HCT116 (cell line): ENCODE results near the gene MEOX1. TPM values are rescaled to one million over a fixed set of nuclear protein-coding genes. Genes with fewer than 3 reads are reported as not detected.

Experiments
- ATAC-seq: fragments of 200-7000 bp; cut with Tn5 transposase; 2 replicates; pipeline ENCODE4 v1.9.1; 2020; ENCODE audit warnings: mild to moderate bottlenecking, moderate library complexity
- BruUV-seq: library from RNA; stranded (reverse); fragments of 400-500 nt; replicated peaks from 2 replicates; lab custom pipeline; 2021; lab: Mats Ljungman, UMichigan
- CTCF ChIA-PET: fragments of 300-600 bp; sonication (Branson Sonifier 250); formaldehyde crosslinking; loops from one replicate; lab custom pipeline; 2021; ENCODE audit warnings: antibody characterized with exemption; lab: Charles Lee
- POLR2A ChIA-PET: fragments of 300-600, 350-600 bp; sonication (Branson Sonifier 250); formaldehyde crosslinking; loops from one replicate; lab custom pipeline; 2021; ENCODE audit warnings: antibody characterized with exemption; lab: Charles Lee
- RAD21 ChIA-PET, 2 experiments: fragments of 300-600 bp; sonication (Branson Sonifier 250); formaldehyde crosslinking; loops; one replicate each; lab custom pipeline; 2023; ENCODE audit warnings: low total read pairs in 2 of 2; ENCODE audit not compliant: uncharacterized antibody in 2 of 2, unreplicated experiment in 2 of 2, low non-redundant PET in 1 of 2; lab: Charles Lee
- DNase-seq: peaks from one replicate; pipeline ENCODE4 v3.0.0-alpha.2; 2010; ENCODE audit warnings: low read depth, low spot score
- H2AFZ ChIP-seq: fragments of 200-600 bp; shearing (Covaris generic), sonication (generic); 2 replicates; pipeline ENCODE4 v1.6.1; 2017; ENCODE audit warnings: low read depth, mixed run types, mixed read lengths, antibody characterized with exemption, low read length; ENCODE audit not compliant: poor library complexity, severe bottlenecking
- H3K27ac ChIP-seq: 2 replicates; pipeline ENCODE4 v1.5.1; 2012; ENCODE audit warnings: low read depth, low read length
- H3K27me3 ChIP-seq: fragments of 200-600 bp; sonication (generic); 2 replicates; pipeline ENCODE4 v1.6.1; 2016; ENCODE audit warnings: mixed run types, low read length, mixed read lengths; ENCODE audit not compliant: insufficient read depth
- H3K36me3 ChIP-seq, 2 experiments: fragments of 200-500 bp in 1 of 2; fragments of 200-600 bp in 1 of 2; sonication (Bioruptor generic) in 1 of 2; sonication (generic) in 1 of 2; 2 replicates each; pipeline versions ENCODE4 v1.5.1 to v1.6.1; 2014 to 2016; ENCODE audit warnings: low read length in 2 of 2, inconsistent platforms in 1 of 2, mixed read lengths in 1 of 2, mixed run types in 1 of 2; ENCODE audit not compliant: insufficient read depth in 2 of 2, control insufficient read depth in 1 of 2
- H3K4me1 ChIP-seq, 2 experiments: fragments of 200-600 bp in 1 of 2; sonication (generic) in 1 of 2; 2 replicates each; pipeline versions ENCODE4 v1.5.1 to v1.6.1; 2012 to 2017; ENCODE audit warnings: low read length in 2 of 2, inconsistent platforms in 1 of 2, mild to moderate bottlenecking in 1 of 2, mixed read lengths in 1 of 2, mixed run types in 1 of 2, moderate library complexity in 1 of 2; ENCODE audit not compliant: insufficient read depth in 2 of 2, control insufficient read depth in 1 of 2
- H3K4me2 ChIP-seq: fragments of 200-600 bp; sonication (generic); 2 replicates; pipeline ENCODE4 v1.6.1; 2017; ENCODE audit warnings: mixed run types, low read length, mixed read lengths
- H3K4me3 ChIP-seq, 2 experiments: fragments of 200-600 bp in 1 of 2; sonication (generic) in 1 of 2; replicated peaks in 1 of 2; 2 replicates each; pipeline ENCODE4 v1.5.1; 2011 to 2016; ENCODE audit warnings: low read length in 2 of 2, control low read depth in 1 of 2, low read depth in 1 of 2, mild to moderate bottlenecking in 1 of 2, mixed read lengths in 1 of 2, mixed run types in 1 of 2
- H3K79me2 ChIP-seq: fragments of 200-600 bp; sonication (generic); 2 replicates; pipeline ENCODE4 v1.6.1; 2017; ENCODE audit warnings: mild to moderate bottlenecking, mixed run types, low read length, moderate library complexity, mixed read lengths; ENCODE audit not compliant: insufficient read depth
- H3K9ac ChIP-seq: fragments of 200-600 bp; sonication (generic); 2 replicates; pipeline ENCODE4 v1.6.1; 2016; ENCODE audit warnings: low read length, mixed read lengths
- H3K9me2 ChIP-seq: fragments of 200-600 bp; sonication (generic), shearing (Covaris generic); 2 replicates; pipeline ENCODE4 v1.6.1; 2017; ENCODE audit warnings: mixed run types, mild to moderate bottlenecking, moderate library complexity; ENCODE audit not compliant: insufficient read depth
- H3K9me3 ChIP-seq, 2 experiments: fragments of 200-500 bp in 1 of 2; fragments of 200-600 bp in 1 of 2; sonication (Bioruptor generic) in 1 of 2; sonication (generic) in 1 of 2; 2 replicates each; pipeline ENCODE4 v1.6.1; 2014 to 2017; ENCODE audit warnings: low read length in 2 of 2, mixed read lengths in 2 of 2, inconsistent platforms in 1 of 2, low read depth in 1 of 2, mild to moderate bottlenecking in 1 of 2, mixed run types in 1 of 2, moderate library complexity in 1 of 2; ENCODE audit not compliant: control insufficient read depth in 1 of 2, insufficient read depth in 1 of 2
- H4K20me1 ChIP-seq: fragments of 200-600 bp; sonication (generic), shearing (Covaris generic); 2 replicates; pipeline ENCODE4 v1.6.1; 2017; ENCODE audit warnings: mixed run types, mild to moderate bottlenecking, moderate library complexity; ENCODE audit not compliant: insufficient read depth
- CBX3 ChIP-seq: IDR thresholded peaks from 2 replicates; pipeline ENCODE4 v1.6.1; 2012; ENCODE audit warnings: low read depth
- CTCF ChIP-seq, 3 experiments: fragments of 200-600 bp in 1 of 3; sonication (generic) in 1 of 3; IDR thresholded peaks in 2 of 3; conservative IDR thresholded peaks in 1 of 3; 2 replicates each; pipeline ENCODE4 v1.5.1; 2012 to 2017; ENCODE audit warnings: low read depth in 2 of 3, low read length in 2 of 3, antibody characterized with exemption in 1 of 3, borderline replicate concordance in 1 of 3, control low read depth in 1 of 3, mild to moderate bottlenecking in 1 of 3, mixed read lengths in 1 of 3, mixed run types in 1 of 3, moderate library complexity in 1 of 3; ENCODE audit not compliant: insufficient read depth in 1 of 3
- JUND ChIP-seq: IDR thresholded peaks from 2 replicates; pipeline ENCODE4 v1.6.1; 2012
- MAX ChIP-seq: IDR thresholded peaks from 2 replicates; pipeline ENCODE4 v1.6.1; 2012
- RAD21 ChIP-seq: IDR thresholded peaks from 2 replicates; pipeline ENCODE4 v1.6.1; 2012; ENCODE audit warnings: low read depth, mild to moderate bottlenecking
- REST ChIP-seq: IDR thresholded peaks from 2 replicates; pipeline ENCODE4 v1.6.1; 2012; ENCODE audit warnings: low read depth
- SIN3A ChIP-seq: IDR thresholded peaks from 2 replicates; pipeline ENCODE4 v1.6.1; 2012; ENCODE audit warnings: low read depth
- SRF ChIP-seq: IDR thresholded peaks from 2 replicates; pipeline ENCODE4 v1.6.1; 2012; ENCODE audit warnings: low read depth
- TCF7L2 ChIP-seq: IDR thresholded peaks from 2 replicates; pipeline ENCODE4 v1.7.0; 2011; ENCODE audit warnings: borderline replicate concordance, inconsistent platforms; ENCODE audit not compliant: insufficient read depth, insufficient read length; ENCODE audit errors: extremely low read depth
- YY1 ChIP-seq: IDR thresholded peaks from 2 replicates; pipeline ENCODE4 v1.6.1; 2011; ENCODE audit warnings: low read length, low read depth, moderate library complexity, mild to moderate bottlenecking; ENCODE audit not compliant: insufficient replicate concordance; ENCODE audit errors: extremely low read depth
- ZFX ChIP-seq: fragments of 450-650 bp; IDR thresholded peaks from 2 replicates; pipeline ENCODE4 v1.6.1; 2017
- ZNF274 ChIP-seq: fragments of 200-500 bp; sonication (Bioruptor generic); IDR thresholded peaks from 2 replicates; pipeline ENCODE4 v1.6.1; 2014; ENCODE audit warnings: mild to moderate bottlenecking, low read depth, low read length, inconsistent platforms
- intact Hi-C: fragments of 100-400 bp; cut with micrococcal nuclease; formaldehyde crosslinking; loops from 2 replicates; pipeline ENCODE4 v1.10.0; 2022
- total RNA-seq: library from RNA; stranded (reverse); gene quantifications from one replicate; pipeline ENCODE4 v1.2.1, GENCODE V29; 2021; ENCODE audit not compliant: unreplicated experiment

The MEOX1 gene
- total RNA-seq, 1 experiment from 2014 or later, result not detected

- no peak for ATAC-seq
- TF ChIP-seq YY1 (no peak), JUND (no peak), MAX (no peak), SIN3A (no peak), ZFX (no peak), ZNF274 (no peak), SRF (no peak)
- Histone ChIP-seq H4K20me1 (no peaks in the 10 kb centered on the region), H3K4me1 (peaks cover 0 to 5% of the 10 kb centered on the region in 2 experiments; a peak in 1 of 4 replicates), H3K9me2 (no peaks in the 10 kb centered on the region), H3K9me3 (no peaks in the 10 kb centered on the region), H2AFZ (no peak overlapping the region), H3K27ac (no peak overlapping the region), H3K79me2 (no peaks in the 10 kb centered on the region), H3K4me3 (no peak overlapping the region), H3K27me3 (no peaks in the 10 kb centered on the region), H3K36me3 (no peaks in the 10 kb centered on the region), H3K9ac (no peak overlapping the region), H3K4me2 (no peak overlapping the region)
- ChIA-PET POLR2A (no interaction called here), RAD21 (no interaction called here), CTCF (interaction anchor here (1.1 kb wide), 1 partner anchor 90 kb away, joined by 3 read pairs; no protein-coding TSS in a partner anchor)
- no TSS peak for BruUV-seq
- no peak for DNase-seq
- intact Hi-C loops, result no loop called here
Observed at GRCh38 chr17:43671031-43671692, 9.4 kb upstream of the MEOX1 start.

- Histone ChIP-seq H3K79me2 (no peaks in the 10 kb centered on the region), H3K27me3 (no peaks in the 10 kb centered on the region), H3K4me1 (peaks cover 0 to 5% of the 10 kb centered on the region in 2 experiments; a peak in 1 of 4 replicates), H3K4me3 (no peak overlapping the region), H3K9ac (no peak overlapping the region), H3K27ac (no peak overlapping the region), H4K20me1 (no peaks in the 10 kb centered on the region), H3K4me2 (no peak overlapping the region), H3K9me2 (no peaks in the 10 kb centered on the region), H3K9me3 (no peaks in the 10 kb centered on the region), H3K36me3 (no peaks in the 10 kb centered on the region), H2AFZ (no peak overlapping the region)
- ATAC-seq (no peak), DNase-seq (no peak)
- ChIA-PET POLR2A (no interaction called here), RAD21 (no interaction called here), CTCF (interaction anchor here (1.7 kb wide), 1 partner anchor 94 kb away, joined by 10 read pairs; no protein-coding TSS in a partner anchor)
- intact Hi-C loops, result no loop called here
- no TSS peak for BruUV-seq
- TF ChIP-seq REST (no peak), JUND (no peak), CTCF (IDR thresholded peaks at IDR 0.05 in 2 of 3, conservative IDR thresholded peaks at IDR 0.05 in 1 of 3; ENCODE audit: borderline replicate concordance in 1 of 3, insufficient read depth in 1 of 3, low read depth in 2 of 3, low read length in 2 of 3) (no peak), CBX3 (no peak), RAD21 (no peak), TCF7L2 (no peak)
Observed at GRCh38 chr17:43670645-43671030, 8.9 kb upstream of the MEOX1 start.
